KMS-11 (cell line): ENCODE data around the gene TBL1X.

Experiments
- H2AFZ ChIP-seq: fragments of 200-600 bp; sonication (generic); 2 replicates; pipeline ENCODE4 v1.6.1; 2016; ENCODE audit warnings: antibody characterized with exemption, mixed run types, low read depth
- H3K27ac ChIP-seq: fragments of 200-600 bp; sonication (generic); 2 replicates; pipeline ENCODE4 v1.6.1; 2016; ENCODE audit warnings: mild to moderate bottlenecking, mixed run types
- H3K27me3 ChIP-seq: fragments of 200-600 bp; sonication (generic); 2 replicates; pipeline ENCODE4 v1.6.1; 2017; ENCODE audit warnings: mild to moderate bottlenecking, low read depth, mixed run types, moderate library complexity; ENCODE audit not compliant: insufficient read depth
- H3K36me3 ChIP-seq: fragments of 200-600 bp; sonication (generic); 2 replicates; pipeline ENCODE4 v1.6.1; 2017; ENCODE audit warnings: mild to moderate bottlenecking, mixed run types; ENCODE audit not compliant: insufficient read depth
- H3K4me1 ChIP-seq: fragments of 200-600 bp; sonication (generic); 2 replicates; pipeline ENCODE4 v1.6.1; 2016; ENCODE audit warnings: mild to moderate bottlenecking, low read depth, mixed run types; ENCODE audit not compliant: poor library complexity, severe bottlenecking
- H3K4me2 ChIP-seq: fragments of 200-600 bp; sonication (generic); 2 replicates; pipeline ENCODE4 v1.7.0; 2016; ENCODE audit warnings: mild to moderate bottlenecking, mixed run types
- H3K4me3 ChIP-seq: fragments of 200-600 bp; sonication (generic); IDR thresholded peaks from 2 replicates; pipeline ENCODE4 v1.6.1; 2017; ENCODE audit warnings: low read depth, low read length, mixed read lengths; ENCODE audit not compliant: insufficient read depth
- H3K79me2 ChIP-seq: fragments of 200-600 bp; sonication (generic); 2 replicates; pipeline ENCODE4 v1.6.1; 2016; ENCODE audit warnings: low read depth, mixed run types; ENCODE audit not compliant: insufficient read depth
- H3K9ac ChIP-seq: fragments of 200-600 bp; sonication (generic); 2 replicates; pipeline ENCODE4 v1.6.1; 2016; ENCODE audit warnings: mild to moderate bottlenecking, mixed run types
- H4K20me1 ChIP-seq: fragments of 200-600 bp; sonication (generic); 2 replicates; pipeline ENCODE4 v1.6.1; 2016; ENCODE audit warnings: mild to moderate bottlenecking, mixed run types; ENCODE audit not compliant: insufficient read depth
- TF ChIP-seq, protein P1 (sequence below): fragments of 200-600 bp; sonication (generic); conservative IDR thresholded peaks from 2 replicates; pipeline ENCODE4 v1.6.1; 2017; ENCODE audit warnings: low read depth, mild to moderate bottlenecking, antibody characterized with exemption, low read length, moderate library complexity, mixed read lengths

Gene TBL1X

DNA sequence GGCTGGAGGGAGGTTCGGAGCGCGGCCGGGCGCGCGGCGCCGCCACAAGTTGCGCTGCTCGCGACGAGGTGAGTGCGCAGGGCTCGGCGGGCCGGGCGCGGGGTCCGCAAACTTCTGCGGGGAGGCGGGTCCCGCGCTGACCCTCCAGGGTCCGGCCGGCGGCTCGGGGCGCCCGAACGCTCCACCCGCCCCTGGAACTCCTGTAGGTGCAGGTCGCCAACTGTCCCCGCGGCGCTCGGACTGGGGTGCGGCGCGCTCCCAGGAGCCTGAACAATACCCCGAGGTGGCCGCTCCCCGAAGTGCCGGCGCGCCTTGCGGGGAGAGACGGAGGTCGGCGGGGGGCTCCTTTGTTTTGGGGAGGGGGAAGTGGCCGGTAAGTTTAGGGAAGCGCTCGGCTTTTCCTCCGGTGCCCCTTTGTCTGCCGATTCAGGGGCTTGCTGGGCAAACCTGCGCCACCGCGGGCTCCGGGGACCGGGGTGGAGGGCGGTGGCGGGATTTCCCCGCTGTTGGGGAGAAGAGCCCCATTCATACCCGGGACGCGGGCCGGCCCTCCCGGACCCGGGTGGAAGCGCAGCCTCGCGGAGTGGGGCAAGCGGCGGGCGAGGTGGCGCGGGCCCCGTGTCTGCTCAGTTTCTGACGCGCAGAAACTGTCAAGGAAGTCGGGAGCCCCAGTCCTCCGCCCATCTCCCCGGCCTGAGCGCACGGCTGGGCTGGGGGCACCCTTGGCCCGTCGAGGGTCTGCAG is 694 bp downstream of the TBL1X start:
- no peak overlapping the region for H3K4me3 ChIP-seq
- TF ChIP-seq, protein P1, sequence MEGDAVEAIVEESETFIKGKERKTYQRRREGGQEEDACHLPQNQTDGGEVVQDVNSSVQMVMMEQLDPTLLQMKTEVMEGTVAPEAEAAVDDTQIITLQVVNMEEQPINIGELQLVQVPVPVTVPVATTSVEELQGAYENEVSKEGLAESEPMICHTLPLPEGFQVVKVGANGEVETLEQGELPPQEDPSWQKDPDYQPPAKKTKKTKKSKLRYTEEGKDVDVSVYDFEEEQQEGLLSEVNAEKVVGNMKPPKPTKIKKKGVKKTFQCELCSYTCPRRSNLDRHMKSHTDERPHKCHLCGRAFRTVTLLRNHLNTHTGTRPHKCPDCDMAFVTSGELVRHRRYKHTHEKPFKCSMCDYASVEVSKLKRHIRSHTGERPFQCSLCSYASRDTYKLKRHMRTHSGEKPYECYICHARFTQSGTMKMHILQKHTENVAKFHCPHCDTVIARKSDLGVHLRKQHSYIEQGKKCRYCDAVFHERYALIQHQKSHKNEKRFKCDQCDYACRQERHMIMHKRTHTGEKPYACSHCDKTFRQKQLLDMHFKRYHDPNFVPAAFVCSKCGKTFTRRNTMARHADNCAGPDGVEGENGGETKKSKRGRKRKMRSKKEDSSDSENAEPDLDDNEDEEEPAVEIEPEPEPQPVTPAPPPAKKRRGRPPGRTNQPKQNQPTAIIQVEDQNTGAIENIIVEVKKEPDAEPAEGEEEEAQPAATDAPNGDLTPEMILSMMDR: no peak
- H3K27ac ChIP-seq: peak overlapping the region; percentile 62
- no peak overlapping the region for H2AFZ ChIP-seq
- H3K27me3 ChIP-seq: no peaks in the 10 kb centered on the region
- no peak overlapping the region for H3K4me2 ChIP-seq
- peak overlapping the region; percentile 78 for H3K9ac ChIP-seq
- peaks cover 52% of the 10 kb centered on the region for H3K79me2 ChIP-seq
- peaks cover 29% of the 10 kb centered on the region for H3K4me1 ChIP-seq
- no peaks in the 10 kb centered on the region for H3K36me3 ChIP-seq
- H4K20me1 ChIP-seq: no peaks in the 10 kb centered on the region

DNA sequence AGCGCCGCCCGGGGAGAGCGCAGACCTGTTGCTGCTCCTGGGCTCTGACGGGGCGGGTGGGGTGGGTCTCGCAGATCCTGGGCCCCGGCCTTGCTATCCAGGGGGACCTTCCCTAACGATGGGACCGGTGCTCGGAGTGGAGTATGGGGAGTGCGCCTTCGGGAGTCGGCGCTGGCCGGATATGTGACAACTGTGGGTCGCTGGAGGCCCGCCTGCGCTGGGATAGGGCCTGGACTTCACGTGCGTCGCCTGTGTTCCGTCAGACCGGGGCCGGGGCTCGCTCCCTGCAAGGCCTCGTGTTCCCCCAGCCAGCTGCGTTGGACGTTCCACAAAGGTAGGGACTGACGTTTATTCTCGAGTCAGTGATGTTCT is 1.3 kb downstream of the TBL1X start:
- Histone ChIP-seq H3K27ac (peak overlapping the region; percentile 62; the same call in 1 of the 2 replicates), H3K79me2 (peaks cover 58% of the 10 kb centered on the region), H3K27me3 (no peaks in the 10 kb centered on the region), H2AFZ (no peak overlapping the region), H3K9ac (peak overlapping the region; percentile 78; the same call in 1 of the 2 replicates), H3K4me2 (peak overlapping the region; percentile 89), H3K4me1 (peaks cover 29% of the 10 kb centered on the region), H3K4me3 (no peak overlapping the region), H4K20me1 (no peaks in the 10 kb centered on the region), H3K36me3 (no peaks in the 10 kb centered on the region)
- TF ChIP-seq, protein P1: no peak

- TF ChIP-seq, protein P1: no peak
- no peaks in the 10 kb centered on the region for H3K27me3 ChIP-seq
- H2AFZ ChIP-seq: no peak overlapping the region
- no peaks in the 10 kb centered on the region for H4K20me1 ChIP-seq
- H3K4me1 ChIP-seq: peaks cover 28% of the 10 kb centered on the region
- peak overlapping the region; percentile 78; the same call in 1 of the 2 replicates for H3K9ac ChIP-seq
- peak overlapping the region; percentile 89 for H3K4me2 ChIP-seq
- H3K27ac ChIP-seq: peak overlapping the region; percentile 62; the same call in 1 of the 2 replicates
- H3K79me2 ChIP-seq: peaks cover 64% of the 10 kb centered on the region
- H3K36me3 ChIP-seq: no peaks in the 10 kb centered on the region
- no peak overlapping the region for H3K4me3 ChIP-seq
Measured at GRCh38 chrX:9466736-9467135, 1.9 kb downstream of the TBL1X start.

GRCh38 chrX:9467146-9467545 is 2.3 kb downstream of the TBL1X start:
- no peaks in the 10 kb centered on the region for H4K20me1 ChIP-seq
- H2AFZ ChIP-seq: no peak overlapping the region
- H3K27ac ChIP-seq: no peak overlapping the region
- H3K9ac ChIP-seq: peak overlapping the region; percentile 78; the same call in 1 of the 2 replicates
- H3K36me3 ChIP-seq: no peaks in the 10 kb centered on the region
- no peak overlapping the region for H3K4me3 ChIP-seq
- peak overlapping the region; percentile 89 for H3K4me2 ChIP-seq
- TF ChIP-seq, protein P1: no peak
- H3K27me3 ChIP-seq: no peaks in the 10 kb centered on the region
- peaks cover 24% of the 10 kb centered on the region for H3K4me1 ChIP-seq
- H3K79me2 ChIP-seq: peaks cover 68% of the 10 kb centered on the region
